AG09309 (cell line): ENCODE results near the gene KAT2A.

Source experiments
- DNase-seq: peaks from one replicate; pipeline ENCODE4 v3.0.0-alpha.2; 2010; ENCODE audit warnings: low read depth
- H3K4me3 ChIP-seq: 2 replicates; pipeline ENCODE4 v1.5.1; 2011; ENCODE audit warnings: mild to moderate bottlenecking, low read depth, low read length, moderate library complexity; ENCODE audit not compliant: control insufficient read depth
- CTCF ChIP-seq: IDR thresholded peaks from 2 replicates; pipeline ENCODE4 v1.5.1; 2011; ENCODE audit warnings: mild to moderate bottlenecking, low read depth, low read length, inconsistent platforms; ENCODE audit not compliant: insufficient read depth, control insufficient read depth; ENCODE audit errors: missing control alignments

KAT2A gene

GRCh38 chr17:42109086-42109485, 12.1 kb downstream of the KAT2A start:
- TF ChIP-seq CTCF: no peak
- DNase-seq: no peak
- H3K4me3 ChIP-seq: no peak overlapping the region

- no peak for TF ChIP-seq CTCF
- DNase-seq: no peak
- no peak overlapping the region for H3K4me3 ChIP-seq
Observed at GRCh38 chr17:42107597-42108576, 13.3 kb downstream of the KAT2A start.

GRCh38 chr17:42107124-42107523, 14.0 kb downstream of the KAT2A start:
- no peak for DNase-seq
- TF ChIP-seq CTCF: no peak
- H3K4me3 ChIP-seq: no peak overlapping the region

- TF ChIP-seq CTCF: no peak
- no peak overlapping the region for H3K4me3 ChIP-seq
- no peak for DNase-seq
Observed at GRCh38 chr17:42106009-42106408, 15.2 kb downstream of the KAT2A start.

- no peak for DNase-seq
- TF ChIP-seq CTCF: no peak
- H3K4me3 ChIP-seq: no peak overlapping the region
Observed at GRCh38 chr17:42104264-42104663, 16.9 kb downstream of the KAT2A start.

GRCh38 chr17:42103221-42103954, 17.8 kb downstream of the KAT2A start:
- H3K4me3 ChIP-seq: no peak overlapping the region
- no peak for TF ChIP-seq CTCF
- no peak for DNase-seq
